Heart left ventricle (tissue), 13 donors: ENCODE measurements around the gene ASTN2.

Experiments
- POLR2A ChIP-seq, 2 donors: fragments of 450-650 bp; IDR thresholded peaks; one replicate each; pipeline ENCODE4 v1.6.1; 2017; ENCODE audit warnings: antibody characterized with exemption in 2 of 2, mild to moderate bottlenecking in 2 of 2, moderate library complexity in 2 of 2
- TF ChIP-seq, protein P1 (sequence below), 12 donors: fragments of 200-600 bp; sonication (generic) in 4 of 12; IDR thresholded peaks; one replicate each; pipeline versions ENCODE4 v1.5.0 to v1.8.0; 2018 to 2022; ENCODE audit warnings: antibody characterized with exemption in 12 of 12, mild to moderate bottlenecking in 5 of 12
- donor health status: ischemic (EF 13 %, LVEDD 7.1; RV severe dilation, severe dysfunction).
- donor health status: DM: no; HTN: yes; CAD: no.
- donor health status: DM: no; HTN: no; CAD: no.
- donor health status: ischemic (EF 25% LVEDD 6.9; RV normal size, moderate dysfunction).
- donor health status: ischemic (EF 25% LVEDD 5.7; RV mildly dilated, moderate dysfunction).
- donor health status: ischemic (EF 35%, LVEDD 5.7; RV mildly dilated, moderate dysfunction).
- donor health status: nonischemic (EF 11% LVEDD 7.7; RV severe dilation, severe dysfunction).
- donor health status: DM: yes; HTN: yes; CAD: no.
- donor health status: PGD.
- donor health status: ischemic (EF 29% LVEDD 5.4; RV normal size, mild dysfunction).
- donor health status: nonischemic (EF 23%, LVEDD 6.1; RV moderate dilation, normal function).

GRCh38 chr9:117095081-117095480 lies 319.8 kb downstream of the ASTN2 start:
- TF ChIP-seq POLR2A (IDR thresholded peaks at IDR 0.05), result no peak
- TF ChIP-seq, protein P1, sequence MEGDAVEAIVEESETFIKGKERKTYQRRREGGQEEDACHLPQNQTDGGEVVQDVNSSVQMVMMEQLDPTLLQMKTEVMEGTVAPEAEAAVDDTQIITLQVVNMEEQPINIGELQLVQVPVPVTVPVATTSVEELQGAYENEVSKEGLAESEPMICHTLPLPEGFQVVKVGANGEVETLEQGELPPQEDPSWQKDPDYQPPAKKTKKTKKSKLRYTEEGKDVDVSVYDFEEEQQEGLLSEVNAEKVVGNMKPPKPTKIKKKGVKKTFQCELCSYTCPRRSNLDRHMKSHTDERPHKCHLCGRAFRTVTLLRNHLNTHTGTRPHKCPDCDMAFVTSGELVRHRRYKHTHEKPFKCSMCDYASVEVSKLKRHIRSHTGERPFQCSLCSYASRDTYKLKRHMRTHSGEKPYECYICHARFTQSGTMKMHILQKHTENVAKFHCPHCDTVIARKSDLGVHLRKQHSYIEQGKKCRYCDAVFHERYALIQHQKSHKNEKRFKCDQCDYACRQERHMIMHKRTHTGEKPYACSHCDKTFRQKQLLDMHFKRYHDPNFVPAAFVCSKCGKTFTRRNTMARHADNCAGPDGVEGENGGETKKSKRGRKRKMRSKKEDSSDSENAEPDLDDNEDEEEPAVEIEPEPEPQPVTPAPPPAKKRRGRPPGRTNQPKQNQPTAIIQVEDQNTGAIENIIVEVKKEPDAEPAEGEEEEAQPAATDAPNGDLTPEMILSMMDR (IDR thresholded peaks at IDR 0.05), result no peak
